GM10248 (cell line): Measurements from ENCODE around the gene IRF2.

Experiments used
- CTCF ChIA-PET: fragments of 300-600 bp; sonication (Branson Sonifier 250); formaldehyde crosslinking; extraction: SDS; loops from one replicate; lab custom pipeline; 2021; ENCODE audit warnings: antibody characterized with exemption; lab: Yijun Ruan, JAX
- POLR2A ChIA-PET: fragments of 350-650 bp; sonication (Branson Sonifier 250); formaldehyde crosslinking; extraction: SDS; loops from one replicate; lab custom pipeline; 2020; ENCODE audit warnings: antibody characterized with exemption; lab: Yijun Ruan, JAX
- DNase-seq: peaks from one replicate; pipeline ENCODE4 v3.0.0; 2012; ENCODE audit errors: extremely low spot score
- TF ChIP-seq, protein P1 (sequence below): IDR thresholded peaks from 2 replicates; pipeline ENCODE4 v1.5.1; 2012; ENCODE audit warnings: mild to moderate bottlenecking, low read depth; ENCODE audit errors: extremely low read depth, missing control alignments, control extremely low read depth

IRF2 gene

DNA sequence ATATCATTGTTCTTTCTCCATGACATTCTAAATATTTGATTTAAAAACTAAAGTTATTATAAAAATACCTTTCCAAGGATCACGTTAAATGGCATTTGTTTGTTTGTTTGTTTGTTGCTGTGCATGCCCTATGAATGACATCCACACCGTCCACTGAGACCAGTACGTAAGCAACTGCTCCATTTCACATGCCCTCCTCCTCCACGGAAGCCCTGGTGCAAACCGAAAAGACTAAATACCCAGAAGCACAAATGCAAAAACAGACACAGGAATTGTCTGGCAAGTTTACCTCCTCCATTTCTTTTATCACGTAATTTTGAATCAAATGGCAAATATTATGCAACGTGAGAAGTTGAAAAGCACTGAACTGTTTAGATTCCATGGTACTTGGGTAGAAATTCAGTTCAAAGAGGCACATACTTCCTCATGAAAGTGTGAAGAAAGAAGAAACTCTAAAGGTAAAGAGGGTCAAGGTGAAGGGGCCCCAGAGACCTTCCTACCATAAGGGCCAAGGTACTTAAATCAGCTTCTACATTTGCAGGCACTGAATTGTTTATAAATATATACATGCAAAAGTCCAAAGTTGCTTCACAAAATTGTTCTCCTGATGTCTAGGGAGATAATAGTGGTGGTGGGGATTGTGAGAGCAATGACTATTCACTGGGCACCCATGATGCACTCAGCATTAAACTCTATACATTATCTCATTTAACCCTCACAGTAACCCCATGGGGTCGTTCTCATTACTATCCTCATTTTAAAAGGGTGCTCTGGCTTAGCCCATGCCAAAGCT is 23.4 kb downstream of the IRF2 start:
- ChIA-PET POLR2A (no interaction called here), CTCF (interaction anchor here (1.4 kb wide), 1 partner anchor 10 kb away, joined by 4 read pairs; no protein-coding TSS in a partner anchor)
- TF ChIP-seq, protein P1, sequence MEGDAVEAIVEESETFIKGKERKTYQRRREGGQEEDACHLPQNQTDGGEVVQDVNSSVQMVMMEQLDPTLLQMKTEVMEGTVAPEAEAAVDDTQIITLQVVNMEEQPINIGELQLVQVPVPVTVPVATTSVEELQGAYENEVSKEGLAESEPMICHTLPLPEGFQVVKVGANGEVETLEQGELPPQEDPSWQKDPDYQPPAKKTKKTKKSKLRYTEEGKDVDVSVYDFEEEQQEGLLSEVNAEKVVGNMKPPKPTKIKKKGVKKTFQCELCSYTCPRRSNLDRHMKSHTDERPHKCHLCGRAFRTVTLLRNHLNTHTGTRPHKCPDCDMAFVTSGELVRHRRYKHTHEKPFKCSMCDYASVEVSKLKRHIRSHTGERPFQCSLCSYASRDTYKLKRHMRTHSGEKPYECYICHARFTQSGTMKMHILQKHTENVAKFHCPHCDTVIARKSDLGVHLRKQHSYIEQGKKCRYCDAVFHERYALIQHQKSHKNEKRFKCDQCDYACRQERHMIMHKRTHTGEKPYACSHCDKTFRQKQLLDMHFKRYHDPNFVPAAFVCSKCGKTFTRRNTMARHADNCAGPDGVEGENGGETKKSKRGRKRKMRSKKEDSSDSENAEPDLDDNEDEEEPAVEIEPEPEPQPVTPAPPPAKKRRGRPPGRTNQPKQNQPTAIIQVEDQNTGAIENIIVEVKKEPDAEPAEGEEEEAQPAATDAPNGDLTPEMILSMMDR: no peak
- DNase-seq: no peak

DNA sequence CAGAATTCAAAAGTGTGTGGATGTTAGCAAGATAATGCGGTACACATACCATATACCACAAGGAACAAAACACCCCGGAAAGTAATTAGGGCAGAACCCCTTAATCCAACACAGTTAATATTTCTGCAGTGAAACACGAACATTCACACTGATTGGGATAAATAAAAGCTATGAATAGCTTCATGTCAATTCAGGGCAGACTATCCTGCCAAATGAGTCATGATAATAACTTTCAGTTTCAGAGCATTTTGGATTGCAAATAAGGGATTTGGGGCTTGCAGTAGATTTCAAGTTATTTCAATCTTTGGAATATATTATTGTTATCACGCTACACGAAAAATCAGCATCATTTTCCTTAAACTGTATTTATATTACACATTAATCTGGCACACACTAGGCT is 24.3 kb downstream of the IRF2 start:
- TF ChIP-seq, protein P1: no peak
- CTCF ChIA-PET: interaction anchor here (1.0 to 2.1 kb wide), 3 partner anchors 9 to 15 kb away, joined by 4 to 7 read pairs (median 6); no protein-coding TSS in a partner anchor
- DNase-seq: no peak
- POLR2A ChIA-PET: no interaction called here

DNA sequence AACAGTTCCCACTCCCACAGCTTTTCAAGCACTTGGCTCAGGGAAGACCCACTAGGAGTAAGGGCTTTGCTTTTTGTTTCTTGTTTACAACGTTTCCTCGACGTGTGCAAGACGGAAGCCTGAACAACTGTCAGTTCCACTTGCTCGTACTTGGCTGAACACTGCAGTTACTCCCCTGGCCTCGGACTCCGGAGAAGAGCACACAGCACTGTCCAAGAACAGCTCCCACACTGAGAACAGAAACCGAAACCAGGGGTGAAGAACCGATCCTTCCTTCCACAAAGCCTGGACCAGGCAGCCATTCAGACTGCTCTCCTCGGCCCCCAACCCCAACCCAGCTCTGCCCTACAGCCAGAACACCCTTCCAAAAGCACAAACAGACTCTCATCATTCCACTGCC is 25.5 kb downstream of the IRF2 start:
- TF ChIP-seq, protein P1: no peak
- ChIA-PET POLR2A (interaction anchor here (0.6 kb wide), 1 partner anchor 201 kb away, joined by 9 read pairs; the partner anchor contains the start of genes CASP3 and PRIMPOL), CTCF (interaction anchor here (1.1 to 2.6 kb wide), 4 partner anchors 11 to 185 kb away, joined by 3 to 14 read pairs (median 7); no protein-coding TSS in a partner anchor)
- DNase-seq: peak; percentile 47

DNA sequence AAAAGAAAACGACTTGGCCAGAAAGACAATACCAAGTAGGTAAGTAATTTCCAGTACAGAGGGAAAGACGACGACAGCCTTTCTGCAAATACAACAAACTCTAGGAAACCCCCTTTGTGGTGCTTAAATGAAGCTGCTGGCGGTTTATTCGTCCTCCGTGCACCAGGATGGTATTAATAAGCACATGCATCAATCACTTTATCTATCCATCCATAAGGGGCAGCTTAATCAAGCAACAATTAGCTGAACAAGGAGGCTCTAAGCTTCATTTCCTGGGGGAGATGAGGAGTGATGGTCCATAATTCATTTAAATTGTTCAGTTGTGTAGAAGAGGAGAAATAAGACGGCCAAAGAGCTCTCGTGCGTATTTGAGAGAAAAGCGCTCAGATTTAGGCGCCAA is 26.2 kb downstream of the IRF2 start:
- POLR2A ChIA-PET: no interaction called here
- TF ChIP-seq, protein P1: no peak
- CTCF ChIA-PET: interaction anchor here (0.8 to 2.6 kb wide), 5 partner anchors 11 to 184 kb away, joined by 3 to 14 read pairs (median 7); no protein-coding TSS in a partner anchor

DNA sequence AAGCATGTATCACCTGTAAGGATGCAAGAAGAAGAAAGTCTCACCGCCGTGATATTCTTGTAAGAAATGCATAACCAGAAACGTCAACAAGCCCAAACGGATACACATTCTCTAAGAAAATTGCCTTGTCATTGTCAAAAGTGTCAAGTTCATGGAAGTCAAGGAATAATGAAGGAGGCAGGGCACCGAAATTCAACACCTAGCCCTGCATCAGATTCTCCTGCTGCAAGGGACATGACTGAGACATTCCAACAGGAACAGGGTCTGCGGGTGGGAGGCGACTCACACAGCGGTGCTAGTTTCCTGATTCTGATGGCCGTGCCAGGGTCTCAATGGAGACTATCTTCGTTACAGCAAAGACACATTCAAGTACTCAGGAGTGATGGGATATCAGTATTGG is 26.7 kb downstream of the IRF2 start:
- POLR2A ChIA-PET: no interaction called here
- TF ChIP-seq, protein P1: no peak
- CTCF ChIA-PET: interaction anchor here (0.8 to 2.6 kb wide), 6 partner anchors 12 to 184 kb away, joined by 3 to 14 read pairs (median 6); no protein-coding TSS in a partner anchor
- DNase-seq: no peak

More for the DNA sequence above, 26.2 kb downstream of the IRF2 start:
- no peak for DNase-seq

DNA sequence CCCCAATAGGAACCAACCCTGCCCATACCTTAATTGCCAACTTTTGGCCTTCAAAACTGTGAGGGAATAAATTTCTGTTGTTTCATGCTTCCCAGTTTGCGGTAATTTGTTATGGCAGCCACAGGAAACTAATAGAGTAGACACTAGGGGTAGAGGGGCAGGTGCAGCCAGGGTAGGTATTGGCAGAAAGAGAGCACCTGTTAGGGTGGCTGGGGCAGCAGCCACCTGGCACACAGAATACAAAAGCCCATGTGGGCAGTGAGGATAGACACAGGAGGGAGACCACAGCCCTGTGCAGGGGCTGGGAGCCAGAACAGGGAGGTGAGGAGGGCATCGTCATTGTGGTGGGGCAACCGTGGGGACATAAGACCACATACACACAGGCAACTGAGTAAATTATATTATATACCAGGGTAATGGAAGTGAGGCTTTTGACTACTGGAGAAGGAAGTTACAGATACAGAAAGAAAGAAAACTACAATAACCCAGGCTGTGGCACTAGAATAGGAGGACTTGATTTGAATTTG is 28.2 kb downstream of the IRF2 start:
- TF ChIP-seq, protein P1: no peak
- POLR2A ChIA-PET: no interaction called here
- DNase-seq: no peak
- CTCF ChIA-PET: interaction anchor here (1.5 kb wide), 1 partner anchor 25 kb away, joined by 4 read pairs; no protein-coding TSS in a partner anchor
